B cell (primary cell): Measurements from ENCODE around the gene DGAT2. TPM values are rescaled to one million over a fixed set of nuclear protein-coding genes. Genes with fewer than 3 reads are reported as not detected.

ENCODE experiments used
- ATAC-seq: fragments of 200-7000 bp; cut with Tn5 transposase; one replicate; pipeline ENCODE4 v1.10.0; 2021; ENCODE audit warnings: low read depth, mild to moderate bottlenecking, moderate number of reproducible peaks, moderate library complexity
- CTCF ChIA-PET: fragments of 350-600 bp; sonication (Branson Sonifier 250); formaldehyde crosslinking; loops from one replicate; lab custom pipeline; 2021; ENCODE audit warnings: antibody characterized with exemption, inconsistent platforms; lab: Charles Lee
- POLR2A ChIA-PET: fragments of 350-600 bp; sonication (Branson Sonifier 250); formaldehyde crosslinking; loops from one replicate; lab custom pipeline; 2021; ENCODE audit warnings: antibody characterized with exemption; lab: Charles Lee
- DNase-seq: peaks from one replicate; pipeline ENCODE4 v3.0.0; 2013
- H2AFZ ChIP-seq: 2 replicates; pipeline ENCODE4 v1.6.1; 2012; ENCODE audit warnings: mild to moderate bottlenecking, low read depth, low read length; ENCODE audit not compliant: insufficient read depth, poor library complexity, severe bottlenecking
- H3K27ac ChIP-seq, 2 donors: 1 replicate in 1 of 2; 2 replicates in 1 of 2; pipeline ENCODE4 v1.5.1; 2012 to 2013; ENCODE audit warnings: low read length in 2 of 2, mild to moderate bottlenecking in 2 of 2, moderate library complexity in 1 of 2
- H3K27me3 ChIP-seq, 4 experiments: fragments of 200-600 bp in 1 of 4; sonication (generic) in 1 of 4; replicated peaks in 1 of 4; 1 replicate in 2 of 4; 2 replicates in 2 of 4; pipeline versions ENCODE4 v1.6.1 to v1.7.0; 2013 to 2016; ENCODE audit warnings: low read length in 3 of 4, mild to moderate bottlenecking in 2 of 4, mixed read lengths in 1 of 4, moderate library complexity in 1 of 4; ENCODE audit not compliant: insufficient read depth in 4 of 4, control insufficient read depth in 3 of 4; ENCODE audit errors: control extremely low read depth in 1 of 4
- H3K36me3 ChIP-seq, 2 experiments: replicated peaks in 1 of 2; 1 replicate in 1 of 2; 2 replicates in 1 of 2; pipeline versions ENCODE4 v1.6.1 to v1.7.1; 2013; ENCODE audit warnings: low read length in 1 of 2; ENCODE audit not compliant: insufficient read depth in 2 of 2, control insufficient read depth in 1 of 2; ENCODE audit errors: control extremely low read depth in 1 of 2, extremely low read depth in 1 of 2
- H3K4me1 ChIP-seq, 2 donors: fragments of 200-600 bp in 1 of 2; sonication (generic) in 1 of 2; 1 replicate in 1 of 2; 2 replicates in 1 of 2; pipeline versions ENCODE4 v1.5.1 to v1.6.1; 2013 to 2017; ENCODE audit warnings: low read length in 2 of 2; ENCODE audit not compliant: control insufficient read depth in 2 of 2, insufficient read depth in 2 of 2
- H3K4me2 ChIP-seq: replicated peaks from 2 replicates; pipeline ENCODE3; 2012; ENCODE audit warnings: mild to moderate bottlenecking, low read depth, low read length; ENCODE audit not compliant: poor library complexity, severe bottlenecking
- H3K4me3 ChIP-seq, 5 experiments: fragments of 200-600 bp in 1 of 5; sonication (generic) in 1 of 5; 1 replicate in 3 of 5; 2 replicates in 2 of 5; pipeline versions ENCODE4 v1.5.1 to v1.7.0; 2011 to 2016; ENCODE audit warnings: low read length in 4 of 5, mild to moderate bottlenecking in 4 of 5, low read depth in 2 of 5, control low read depth in 1 of 5, moderate library complexity in 1 of 5; ENCODE audit not compliant: insufficient read depth in 1 of 5; ENCODE audit errors: control extremely low read depth in 1 of 5, extremely low read depth in 1 of 5
- H3K79me2 ChIP-seq: fragments of 200-600 bp; sonication (generic); one replicate; pipeline ENCODE4 v1.6.0; 2016; ENCODE audit warnings: low read length; ENCODE audit not compliant: control insufficient read depth, insufficient read depth
- H3K9ac ChIP-seq: fragments of 200-600 bp; sonication (generic); 2 replicates; pipeline ENCODE4 v1.6.1; 2017; ENCODE audit warnings: mild to moderate bottlenecking, low read length, moderate library complexity
- H3K9me3 ChIP-seq, 3 donors: one replicate each; pipeline versions ENCODE4 v1.6.1 to v1.7.1; 2013; ENCODE audit warnings: low read length in 2 of 3; ENCODE audit not compliant: control insufficient read depth in 2 of 3, insufficient read depth in 1 of 3; ENCODE audit errors: control extremely low read depth in 1 of 3
- H4K20me1 ChIP-seq: 2 replicates; pipeline ENCODE4 v1.6.0; 2012; ENCODE audit warnings: mild to moderate bottlenecking, low read length; ENCODE audit not compliant: insufficient read depth, control insufficient read depth, poor library complexity, severe bottlenecking
- H3K27ac Mint-ChIP-seq: one replicate; pipeline ENCODE4 v1.8.0; 2021; ENCODE audit warnings: mixed read lengths
- H3K27me3 Mint-ChIP-seq: one replicate; pipeline ENCODE4 v1.8.0; 2021; ENCODE audit warnings: mixed read lengths
- H3K4me1 Mint-ChIP-seq: one replicate; pipeline ENCODE4 v1.8.0; 2021; ENCODE audit warnings: mixed read lengths
- H3K4me3 Mint-ChIP-seq: one replicate; pipeline ENCODE4 v1.8.0; 2021; ENCODE audit warnings: mixed read lengths
- H3K9me3 Mint-ChIP-seq: one replicate; pipeline ENCODE4 v1.8.0; 2022; ENCODE audit warnings: mixed read lengths; ENCODE audit not compliant: insufficient read depth
- EZH2 ChIP-seq: IDR thresholded peaks from 2 replicates; pipeline ENCODE4 v1.6.1; 2012; ENCODE audit warnings: borderline replicate concordance, low read depth, mild to moderate bottlenecking, moderate library complexity, low read length; ENCODE audit not compliant: insufficient read depth, poor library complexity, severe bottlenecking
- WGBS: methylation state at CpG from one replicate; pipeline ENCODE4 v1.1.5; 2013; ENCODE audit warnings: missing lambda C conversion rate; ENCODE audit not compliant: insufficient coverage; 5-methylcytosine and 5-hydroxymethylcytosine counted together
- intact Hi-C: fragments of 100-400 bp; cut with micrococcal nuclease; formaldehyde crosslinking; loops from one replicate; pipeline ENCODE4 v1.10.0; 2022
- polyA plus RNA-seq: library from polyadenylated mRNA; depleted of rRNA; stranded (reverse); fragments of >200 nt; gene quantifications from 2 replicates; pipeline ENCODE4 v1.2.3, GENCODE V29; 2012
- total RNA-seq, 2 donors: library from RNA; stranded (reverse); fragments of 120-200 nt in 1 of 2; gene quantifications; 1 replicate in 1 of 2; 2 replicates in 1 of 2; pipeline versions ENCODE4 v1.2.3 to v1.2.4, GENCODE V29; 2013 to 2022
- TF ChIP-seq, protein P1 (sequence below): fragments of 200-600 bp; IDR thresholded peaks from one replicate; pipeline ENCODE4 v1.8.0; 2022; ENCODE audit warnings: antibody characterized with exemption, mild to moderate bottlenecking

DGAT2 gene
- total and polyA plus RNA-seq, 2 donors (not counting 1 experiment from before 2014, with no cell fraction given), result 5.8 to 6.5 TPM

GRCh38 chr11:75776546-75776945, 8.0 kb downstream of the DGAT2 start:
- no peak overlapping the region for H3K4me3 Mint-ChIP-seq
- 98% methylated on average over 4 of the region's 4 CpGs for WGBS
- H3K9me3 ChIP-seq, result no peaks in the 10 kb centered on the region
- H3K27ac Mint-ChIP-seq, result no peak overlapping the region
- DNase-seq (no peak), ATAC-seq (no peak)
- no peaks in the 10 kb centered on the region for H3K9me3 Mint-ChIP-seq
- H3K4me1 ChIP-seq, result peaks cover 39 to 68% of the 10 kb centered on the region in 2 donors
- peaks cover 0 to 2% of the 10 kb centered on the region in 2 experiments for H3K36me3 ChIP-seq
- no peaks in the 10 kb centered on the region for H3K27me3 Mint-ChIP-seq
- no peak overlapping the region for H3K9ac ChIP-seq
- H4K20me1 ChIP-seq, result peaks cover 6% of the 10 kb centered on the region
- H3K79me2 ChIP-seq, result peaks cover 20% of the 10 kb centered on the region
- no peaks in the 10 kb centered on the region for H3K27me3 ChIP-seq
- CTCF ChIA-PET, result no interaction called here
- POLR2A ChIA-PET, result no interaction called here
- no peak overlapping the region for H3K4me2 ChIP-seq
- no peak for TF ChIP-seq EZH2
- TF ChIP-seq, protein P1, sequence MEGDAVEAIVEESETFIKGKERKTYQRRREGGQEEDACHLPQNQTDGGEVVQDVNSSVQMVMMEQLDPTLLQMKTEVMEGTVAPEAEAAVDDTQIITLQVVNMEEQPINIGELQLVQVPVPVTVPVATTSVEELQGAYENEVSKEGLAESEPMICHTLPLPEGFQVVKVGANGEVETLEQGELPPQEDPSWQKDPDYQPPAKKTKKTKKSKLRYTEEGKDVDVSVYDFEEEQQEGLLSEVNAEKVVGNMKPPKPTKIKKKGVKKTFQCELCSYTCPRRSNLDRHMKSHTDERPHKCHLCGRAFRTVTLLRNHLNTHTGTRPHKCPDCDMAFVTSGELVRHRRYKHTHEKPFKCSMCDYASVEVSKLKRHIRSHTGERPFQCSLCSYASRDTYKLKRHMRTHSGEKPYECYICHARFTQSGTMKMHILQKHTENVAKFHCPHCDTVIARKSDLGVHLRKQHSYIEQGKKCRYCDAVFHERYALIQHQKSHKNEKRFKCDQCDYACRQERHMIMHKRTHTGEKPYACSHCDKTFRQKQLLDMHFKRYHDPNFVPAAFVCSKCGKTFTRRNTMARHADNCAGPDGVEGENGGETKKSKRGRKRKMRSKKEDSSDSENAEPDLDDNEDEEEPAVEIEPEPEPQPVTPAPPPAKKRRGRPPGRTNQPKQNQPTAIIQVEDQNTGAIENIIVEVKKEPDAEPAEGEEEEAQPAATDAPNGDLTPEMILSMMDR, result no peak
- peaks cover 70% of the 10 kb centered on the region for H3K4me1 Mint-ChIP-seq
- intact Hi-C loops, result no loop called here
- no peak overlapping the region for H3K4me3 ChIP-seq
- H2AFZ ChIP-seq, result no peak overlapping the region
- H3K27ac ChIP-seq, result no peak overlapping the region

DNA sequence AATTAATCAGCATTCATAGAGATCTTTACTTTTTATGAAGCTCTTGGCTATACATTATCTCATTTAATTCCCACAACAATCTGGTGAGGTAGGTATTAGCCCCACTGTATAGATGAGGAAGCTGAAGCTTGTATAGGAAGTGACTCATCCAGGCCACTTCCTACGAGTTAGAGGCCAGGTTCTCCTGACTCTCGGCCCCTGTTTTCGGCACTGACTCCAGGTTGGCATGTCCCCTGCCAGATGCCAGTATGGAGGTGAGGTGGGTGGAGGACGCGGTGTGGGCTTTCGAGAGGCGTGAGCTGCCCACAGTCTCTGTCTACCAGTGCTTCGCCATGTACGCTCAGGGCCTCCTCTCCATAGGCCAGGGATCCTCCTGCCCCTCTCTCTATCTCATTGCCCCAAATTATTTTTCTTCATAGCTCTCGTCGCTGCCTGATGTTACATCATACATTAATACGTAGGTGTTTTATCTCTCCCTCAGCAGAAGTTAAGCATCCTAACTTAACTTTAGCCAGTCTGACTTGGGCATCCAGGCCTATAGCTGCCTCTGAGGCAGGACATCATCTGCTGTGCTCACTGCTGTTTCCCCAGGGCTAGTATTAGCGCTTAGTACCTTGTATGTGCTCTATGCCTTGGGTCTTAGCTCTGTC, 9.0 kb downstream of the DGAT2 start:
- peak overlapping the region in 1 of 5 experiments; percentile 3 for H3K4me3 ChIP-seq
- peaks cover 20% of the 10 kb centered on the region for H3K79me2 ChIP-seq
- peaks cover 0 to 2% of the 10 kb centered on the region in 2 experiments for H3K36me3 ChIP-seq
- intact Hi-C loops, result no loop called here
- DNase-seq, result no peak
- peaks cover 34 to 59% of the 10 kb centered on the region in 2 donors for H3K4me1 ChIP-seq
- H4K20me1 ChIP-seq, result peaks cover 6% of the 10 kb centered on the region
- no peaks in the 10 kb centered on the region for H3K27me3 ChIP-seq
- peaks cover 59% of the 10 kb centered on the region for H3K4me1 Mint-ChIP-seq
- POLR2A ChIA-PET, result no interaction called here
- WGBS, result 79% methylated on average over 10 of the region's 13 CpGs
- no peak for TF ChIP-seq EZH2
- TF ChIP-seq, protein P1, result no peak
- H3K4me3 Mint-ChIP-seq, result no peak overlapping the region
- H2AFZ ChIP-seq, result no peak overlapping the region
- no peak overlapping the region for H3K9ac ChIP-seq
- H3K27ac ChIP-seq, result no peak overlapping the region
- CTCF ChIA-PET, result interaction anchor here (0.8 to 1.1 kb wide), 2 partner anchors 26 to 90 kb away, joined by 3 read pairs; no protein-coding TSS in a partner anchor
- H3K9me3 Mint-ChIP-seq, result no peaks in the 10 kb centered on the region
- H3K27me3 Mint-ChIP-seq, result no peaks in the 10 kb centered on the region
- no peaks in the 10 kb centered on the region for H3K9me3 ChIP-seq
- ATAC-seq, result no peak
- no peak overlapping the region for H3K4me2 ChIP-seq
- peak overlapping the region; percentile 70 for H3K27ac Mint-ChIP-seq
